Testis (tissue), 2 donors: ENCODE results near the gene PRMT7.

Experiments used
- CTCF ChIP-seq, 3 experiments: fragments of 450-650 bp in 2 of 3; fragments of 200-600 bp in 1 of 3; sonication (generic) in 1 of 3; IDR thresholded peaks; one replicate each; pipeline ENCODE4 v1.5.1; 2016 to 2019; ENCODE audit warnings: antibody characterized with exemption in 3 of 3, mild to moderate bottlenecking in 2 of 3, moderate library complexity in 1 of 3
- POLR2A ChIP-seq: fragments of 450-650 bp; IDR thresholded peaks from one replicate; pipeline ENCODE4 v1.6.1; 2017; ENCODE audit warnings: antibody characterized with exemption, mild to moderate bottlenecking, moderate library complexity

DNA sequence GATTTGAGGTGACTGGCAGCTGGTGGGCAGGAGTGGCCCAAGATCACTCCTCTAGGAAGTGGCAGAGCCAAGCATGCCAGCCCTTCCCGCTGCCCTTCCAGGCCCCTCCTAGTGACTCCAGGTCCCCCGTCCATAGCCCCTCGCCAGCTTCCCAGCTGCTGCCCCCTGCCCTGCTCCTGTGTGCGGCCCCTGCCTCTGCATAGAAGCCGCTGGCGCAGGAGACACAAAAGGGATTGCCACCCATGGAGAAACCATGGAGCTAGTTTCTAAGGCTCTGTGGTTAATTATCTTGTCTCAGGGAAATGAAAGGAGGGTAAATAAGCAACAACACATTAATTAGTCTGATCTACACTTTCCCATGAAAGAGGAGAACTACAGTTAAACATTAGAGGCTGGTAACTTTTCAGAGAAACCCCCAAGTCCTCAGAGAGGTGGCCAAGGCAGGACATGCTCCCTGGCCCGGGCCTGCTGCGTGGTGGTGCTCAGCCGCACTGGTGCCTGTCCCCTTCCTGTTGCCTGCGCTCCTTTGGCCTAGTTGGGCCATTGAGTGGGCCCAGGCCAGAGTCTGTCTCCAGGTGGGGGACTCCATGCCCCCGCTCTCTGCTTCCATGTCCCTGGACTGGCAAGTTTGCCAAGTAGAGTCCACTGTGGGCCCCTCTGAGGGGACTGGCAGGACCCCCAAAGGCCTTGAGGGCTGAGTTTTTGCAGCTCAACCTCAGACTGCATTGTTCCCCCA, 65.2 kb downstream of the PRMT7 start:
- TF ChIP-seq CTCF (IDR thresholded peaks at IDR 0.05) (no peak), POLR2A (no peak)
